Coronary artery (tissue), 2 donors: ENCODE results near the gene GNAO1.

Source experiments
- DNase-seq: peaks from one replicate; pipeline ENCODE4 v3.0.0-alpha.2; 2017; ENCODE audit warnings: low spot score
- H3K27ac ChIP-seq, 2 donors: fragments of 200-600 bp; sonication (generic); one replicate each; pipeline ENCODE4 v1.5.1; 2016 to 2019
- H3K4me3 ChIP-seq: fragments of 200-600 bp; sonication (generic); 2 replicates; pipeline ENCODE4 v1.5.1; 2016; ENCODE audit warnings: mild to moderate bottlenecking, moderate library complexity
- TF ChIP-seq, protein P1 (sequence below): fragments of 200-600 bp; sonication (generic); IDR thresholded peaks from one replicate; pipeline ENCODE4 v1.5.1; 2019; ENCODE audit warnings: antibody characterized with exemption

Gene GNAO1

DNA sequence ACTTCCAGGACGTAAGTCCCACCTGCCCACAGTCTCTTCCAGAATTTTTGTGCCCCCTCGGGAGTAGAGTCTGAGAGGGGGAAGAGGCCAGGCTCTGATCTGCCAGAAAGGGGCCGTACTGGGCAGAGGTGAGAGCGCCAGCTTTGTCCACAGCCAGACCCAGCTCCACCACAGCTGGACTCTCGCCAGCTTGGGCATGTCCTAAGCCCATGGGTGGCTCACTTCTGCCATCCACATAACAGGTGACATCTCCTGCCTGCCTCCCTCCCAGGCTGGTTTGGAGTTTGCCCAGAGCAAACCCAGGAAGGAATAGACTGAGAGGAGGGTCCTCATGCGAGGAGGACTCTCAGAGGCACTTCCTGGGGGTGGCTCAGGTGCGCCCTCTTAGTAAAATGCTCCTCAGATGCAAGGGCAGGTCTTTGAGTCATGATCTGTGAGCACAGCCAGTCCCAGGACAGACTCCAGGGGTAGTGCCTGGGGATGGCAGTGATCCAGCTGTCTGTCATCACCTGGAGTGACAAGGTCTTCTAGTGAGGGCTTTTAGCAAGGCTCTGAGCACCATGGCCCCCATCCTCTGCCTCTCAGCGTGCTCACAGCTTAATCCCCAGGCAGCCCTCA lies 144.9 kb downstream of the GNAO1 start:
- Histone ChIP-seq H3K4me3 (no peak overlapping the region), H3K27ac (no peak overlapping the region)
- TF ChIP-seq, protein P1, sequence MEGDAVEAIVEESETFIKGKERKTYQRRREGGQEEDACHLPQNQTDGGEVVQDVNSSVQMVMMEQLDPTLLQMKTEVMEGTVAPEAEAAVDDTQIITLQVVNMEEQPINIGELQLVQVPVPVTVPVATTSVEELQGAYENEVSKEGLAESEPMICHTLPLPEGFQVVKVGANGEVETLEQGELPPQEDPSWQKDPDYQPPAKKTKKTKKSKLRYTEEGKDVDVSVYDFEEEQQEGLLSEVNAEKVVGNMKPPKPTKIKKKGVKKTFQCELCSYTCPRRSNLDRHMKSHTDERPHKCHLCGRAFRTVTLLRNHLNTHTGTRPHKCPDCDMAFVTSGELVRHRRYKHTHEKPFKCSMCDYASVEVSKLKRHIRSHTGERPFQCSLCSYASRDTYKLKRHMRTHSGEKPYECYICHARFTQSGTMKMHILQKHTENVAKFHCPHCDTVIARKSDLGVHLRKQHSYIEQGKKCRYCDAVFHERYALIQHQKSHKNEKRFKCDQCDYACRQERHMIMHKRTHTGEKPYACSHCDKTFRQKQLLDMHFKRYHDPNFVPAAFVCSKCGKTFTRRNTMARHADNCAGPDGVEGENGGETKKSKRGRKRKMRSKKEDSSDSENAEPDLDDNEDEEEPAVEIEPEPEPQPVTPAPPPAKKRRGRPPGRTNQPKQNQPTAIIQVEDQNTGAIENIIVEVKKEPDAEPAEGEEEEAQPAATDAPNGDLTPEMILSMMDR = no peak
- no peak for DNase-seq

DNA sequence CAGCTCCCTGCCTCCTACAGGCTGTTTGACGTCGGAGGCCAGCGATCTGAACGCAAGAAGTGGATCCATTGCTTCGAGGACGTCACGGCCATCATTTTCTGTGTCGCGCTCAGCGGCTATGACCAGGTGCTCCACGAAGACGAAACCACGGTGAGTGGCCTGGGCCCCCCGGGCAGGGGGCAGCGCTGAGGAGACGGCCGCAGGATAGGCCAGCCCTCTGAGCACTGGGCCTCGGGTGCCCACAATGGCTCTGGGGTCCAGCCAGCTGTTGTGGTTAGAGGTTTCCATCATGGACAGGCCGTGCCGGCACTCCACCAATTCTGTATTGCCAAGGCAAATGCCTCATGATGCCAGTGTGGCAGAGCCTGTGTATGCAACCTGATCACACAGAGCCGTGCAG lies 145.4 kb downstream of the GNAO1 start:
- Histone ChIP-seq H3K27ac (no peak overlapping the region), H3K4me3 (no peak overlapping the region)
- no peak for DNase-seq
- TF ChIP-seq, protein P1 = no peak

DNA sequence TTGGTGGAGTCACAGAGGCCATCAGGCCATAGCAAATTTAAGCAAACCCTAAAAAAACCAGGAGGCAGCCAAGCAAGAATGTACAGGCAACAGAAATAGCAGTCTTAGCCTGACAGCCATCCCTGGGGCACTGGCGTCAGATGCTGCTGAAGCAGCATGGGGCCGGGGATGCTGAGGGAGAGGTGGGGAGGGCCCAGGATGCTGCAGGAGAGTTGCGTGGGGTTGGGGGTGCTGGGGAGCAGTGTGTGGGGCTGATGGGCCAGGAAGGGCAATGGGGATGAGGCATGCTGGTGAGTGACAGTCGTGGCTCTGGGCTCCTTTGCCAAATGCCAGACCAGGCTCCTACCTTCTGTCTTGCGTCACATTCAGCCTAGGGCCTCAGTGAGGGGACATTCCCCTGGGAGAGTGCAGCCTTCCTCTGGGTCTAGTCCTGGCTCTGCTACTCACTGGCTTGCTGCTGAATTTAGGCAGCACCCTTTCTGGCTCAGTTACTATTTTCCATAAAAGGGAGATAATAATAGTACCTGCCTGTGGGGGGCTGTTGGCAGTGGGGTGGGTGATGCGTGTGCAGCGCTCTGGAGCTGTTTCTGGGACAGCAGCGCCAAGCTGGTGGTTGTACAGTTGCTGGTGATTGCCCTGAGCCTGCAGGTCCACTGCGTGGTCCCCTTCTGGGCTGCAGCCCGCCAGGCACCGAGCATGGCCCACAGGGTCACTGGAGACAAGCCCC lies 146.0 kb downstream of the GNAO1 start:
- H3K4me3 ChIP-seq = no peak overlapping the region
- no peak overlapping the region for H3K27ac ChIP-seq
- DNase-seq = no peak
- TF ChIP-seq, protein P1 = no peak

DNA sequence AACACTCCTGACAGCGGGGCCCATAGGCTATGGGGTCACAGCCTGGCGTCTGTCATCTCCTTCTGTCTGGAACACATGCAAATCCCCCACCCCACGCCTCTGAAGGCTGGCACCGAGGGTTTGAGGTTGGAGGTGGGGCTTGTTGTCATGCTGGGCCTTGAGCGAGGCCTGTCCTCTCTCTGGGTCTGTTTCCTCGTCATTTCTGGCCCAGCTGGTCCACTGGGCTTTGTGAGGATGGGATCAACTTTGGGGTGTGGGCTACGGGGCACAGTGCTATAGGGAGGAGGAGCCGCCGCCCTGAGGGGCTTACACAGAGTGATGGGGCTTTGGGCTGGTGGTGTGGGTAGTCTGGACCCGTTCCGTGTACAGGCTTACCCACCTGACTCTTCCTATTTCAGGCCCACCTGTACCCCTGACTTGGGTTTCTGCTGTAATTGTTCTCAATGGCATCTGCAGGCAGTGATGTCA lies 146.6 kb downstream of the GNAO1 start:
- TF ChIP-seq, protein P1 = no peak
- H3K27ac ChIP-seq = no peak overlapping the region
- DNase-seq = no peak
- H3K4me3 ChIP-seq = no peak overlapping the region

DNA sequence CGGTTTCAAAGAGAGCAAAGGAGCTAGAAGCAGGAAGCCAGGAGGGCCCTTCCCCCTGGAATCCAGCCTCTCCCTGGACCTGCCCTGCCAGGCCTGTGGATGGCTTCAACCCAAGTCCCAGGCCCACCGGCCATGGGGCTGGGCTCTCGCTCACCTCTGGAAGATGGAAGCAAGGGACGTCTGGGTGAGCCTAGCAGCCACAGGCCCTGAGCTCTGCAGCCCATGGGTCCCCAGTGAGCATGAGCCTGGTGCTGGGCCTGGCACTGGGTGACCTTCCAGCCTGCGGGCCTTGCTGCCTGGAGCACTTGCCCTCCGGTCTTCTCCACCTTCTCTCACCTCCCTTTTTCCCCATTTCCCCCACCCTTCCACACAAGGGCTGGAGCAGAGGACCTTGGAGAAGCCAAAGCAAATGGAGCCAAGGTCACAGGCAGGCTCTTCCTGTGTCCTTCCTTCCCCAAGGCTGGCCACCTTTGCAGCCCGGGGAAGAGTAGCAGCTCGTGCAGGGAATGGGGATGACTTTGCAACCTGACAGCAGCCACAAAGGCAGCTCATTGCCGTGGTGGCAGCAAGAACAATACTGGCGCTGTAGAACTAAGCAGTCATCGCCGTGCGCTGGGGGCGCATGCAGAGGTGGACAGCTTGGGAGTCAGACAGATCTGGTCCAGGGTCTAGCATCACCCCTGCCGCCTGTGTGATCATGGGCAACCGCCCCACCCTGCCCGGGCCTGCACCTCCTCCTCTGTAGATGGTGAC lies 147.5 kb downstream of the GNAO1 start:
- no peak overlapping the region for H3K4me3 ChIP-seq
- H3K27ac ChIP-seq = no peak overlapping the region

DNA sequence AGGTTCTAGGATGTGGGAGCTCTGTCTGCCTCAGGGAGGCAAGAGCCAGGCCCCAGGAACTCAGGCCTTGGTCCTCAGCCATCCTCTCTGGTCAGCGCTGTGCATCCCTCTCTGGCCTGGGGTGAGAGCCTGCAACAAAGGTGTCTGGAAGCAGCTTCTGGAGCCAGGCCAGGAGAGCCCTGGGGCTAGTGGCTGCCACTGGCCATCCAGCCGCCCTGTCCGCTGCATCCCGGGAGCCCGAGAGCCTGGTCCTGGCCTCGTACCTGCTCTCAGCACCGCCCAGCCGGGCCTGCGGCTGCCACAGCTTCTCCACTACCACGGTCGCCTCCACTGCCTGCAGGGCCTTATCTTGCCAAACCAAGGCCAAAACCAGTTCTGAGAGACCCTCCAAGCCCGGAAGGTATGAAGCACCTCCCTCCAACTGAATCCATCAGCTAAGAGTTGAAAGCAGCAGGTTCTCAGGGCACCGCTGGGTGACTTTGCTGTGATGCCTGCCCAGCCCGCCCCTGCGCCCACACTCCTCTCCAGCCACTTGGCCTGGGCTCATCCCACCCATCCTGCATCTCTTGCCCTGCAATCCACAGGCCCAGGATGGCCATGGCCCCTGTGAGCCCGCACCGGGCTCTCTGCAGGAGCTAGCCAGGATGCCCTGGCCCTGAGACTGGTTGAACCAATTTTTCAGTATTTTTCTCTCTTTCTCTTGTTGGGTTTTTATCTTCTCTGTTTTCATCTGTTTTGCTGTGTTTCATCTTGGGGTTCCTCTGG lies 148.3 kb downstream of the GNAO1 start:
- Histone ChIP-seq H3K4me3 (no peak overlapping the region), H3K27ac (no peak overlapping the region)
- no peak for DNase-seq
- TF ChIP-seq, protein P1 = no peak

More for the DNA sequence above, 147.5 kb downstream of the GNAO1 start:
- TF ChIP-seq, protein P1 = no peak
- no peak for DNase-seq
